GM23338 (cell line): ENCODE measurements around the gene TAOK3. TPM values are rescaled to one million over a fixed set of nuclear protein-coding genes. Genes with fewer than 3 reads are reported as not detected.

Experiments used
- ATAC-seq: fragments of 200-7000 bp; cut with Tn5 transposase; 3 replicates; pipeline ENCODE4 v1.9.1; 2020
- DNase-seq: peaks from one replicate; pipeline ENCODE4 v3.0.0-alpha.2; 2015; ENCODE audit warnings: low spot score
- H2AFZ ChIP-seq: fragments of 200-600 bp; sonication (generic); 2 replicates; pipeline ENCODE4 v1.8.0; 2016; ENCODE audit warnings: antibody characterized with exemption, mild to moderate bottlenecking, moderate library complexity
- H3F3A ChIP-seq: fragments of 200-600 bp; sonication (generic); replicated peaks from 2 replicates; pipeline ENCODE4 v1.8.0; 2017; ENCODE audit warnings: antibody characterized with exemption, mixed run types, low read depth
- H3K27ac ChIP-seq: fragments of 200-600 bp; sonication (generic); 2 replicates; pipeline ENCODE4 v1.6.1; 2016; ENCODE audit warnings: low read depth
- H3K27me3 ChIP-seq: fragments of 200-600 bp; sonication (generic); 2 replicates; pipeline ENCODE4 v1.8.0; 2016; ENCODE audit warnings: mild to moderate bottlenecking, mixed run types, moderate library complexity; ENCODE audit not compliant: insufficient read depth
- H3K36me3 ChIP-seq: fragments of 200-600 bp; sonication (generic); 2 replicates; pipeline ENCODE4 v1.8.0; 2016; ENCODE audit warnings: mild to moderate bottlenecking; ENCODE audit not compliant: insufficient read depth
- H3K4me1 ChIP-seq: fragments of 200-600 bp; sonication (generic); 2 replicates; pipeline ENCODE4 v1.8.0; 2016; ENCODE audit warnings: mild to moderate bottlenecking, moderate library complexity; ENCODE audit not compliant: insufficient read depth
- H3K4me2 ChIP-seq: fragments of 200-600 bp; sonication (generic); 2 replicates; pipeline ENCODE4 v1.7.1; 2017; ENCODE audit warnings: mixed run types
- H3K4me3 ChIP-seq: fragments of 200-600 bp; sonication (generic); 2 replicates; pipeline ENCODE4 v1.6.1; 2016; ENCODE audit warnings: mixed run types
- H3K79me2 ChIP-seq: fragments of 200-600 bp; sonication (generic); replicated peaks from 2 replicates; pipeline ENCODE4 v1.8.0; 2017; ENCODE audit warnings: mild to moderate bottlenecking; ENCODE audit not compliant: insufficient read depth
- H3K9me2 ChIP-seq: fragments of 200-600 bp; sonication (generic); 2 replicates; pipeline ENCODE4 v1.8.0; 2017; ENCODE audit not compliant: insufficient read depth
- H4K20me1 ChIP-seq: fragments of 200-600 bp; sonication (generic); replicated peaks from 2 replicates; pipeline ENCODE4 v1.8.0; 2017; ENCODE audit warnings: mild to moderate bottlenecking; ENCODE audit not compliant: insufficient read depth
- H3K27ac Mint-ChIP-seq: 2 replicates; pipeline ENCODE4 v1.8.0; 2020; ENCODE audit warnings: inconsistent platforms, mild to moderate bottlenecking, moderate library complexity, mixed read lengths
- H3K27me3 Mint-ChIP-seq: 3 replicates; pipeline ENCODE4 v1.8.0; 2022; ENCODE audit warnings: low read depth, mild to moderate bottlenecking, moderate library complexity, mixed read lengths, inconsistent platforms; ENCODE audit not compliant: insufficient read depth, poor library complexity
- H3K36me3 Mint-ChIP-seq: 3 replicates; pipeline ENCODE4 v1.8.0; 2021; ENCODE audit warnings: low read depth, mild to moderate bottlenecking, inconsistent platforms, moderate library complexity, mixed read lengths
- H3K4me1 Mint-ChIP-seq: 3 replicates; pipeline ENCODE4 v1.8.0; 2020; ENCODE audit warnings: mild to moderate bottlenecking, inconsistent platforms, mixed read lengths
- H3K4me3 Mint-ChIP-seq: 3 replicates; pipeline ENCODE4 v1.8.0; 2021; ENCODE audit warnings: moderate library complexity, mild to moderate bottlenecking, inconsistent platforms, mixed read lengths
- H3K9me3 Mint-ChIP-seq: 3 replicates; pipeline ENCODE4 v1.8.0; 2020; ENCODE audit warnings: moderate library complexity, mild to moderate bottlenecking, inconsistent platforms, mixed read lengths
- CREB1 ChIP-seq: fragments of 250-450 bp; sonication (Bioruptor Pico); IDR thresholded peaks from 2 replicates; pipeline ENCODE4 v1.5.0; 2020; ENCODE audit warnings: low read depth, mild to moderate bottlenecking, moderate library complexity
- JUNB ChIP-seq: IDR thresholded peaks from one replicate; pipeline ENCODE4 v1.6.1; 2016; ENCODE audit warnings: antibody characterized with exemption; ENCODE audit not compliant: unreplicated experiment
- NANOG ChIP-seq: IDR thresholded peaks from 2 replicates; pipeline ENCODE4 v1.6.1; 2016; ENCODE audit warnings: antibody characterized with exemption, borderline replicate concordance
- POLR2AphosphoS5 ChIP-seq: IDR thresholded peaks from 2 replicates; pipeline ENCODE4 v1.6.1; 2016; ENCODE audit warnings: antibody characterized with exemption, low read depth
- polyA plus RNA-seq: library from polyadenylated mRNA; unstranded; fragments of >200 nt; fragmentation: Nextera tagmentation; extraction: Ambion mirVana; gene quantifications from 2 replicates; pipeline ENCODE4 v1.2.1, GENCODE V29; 2016
- total RNA-seq: library from RNA; depleted of rRNA; stranded (reverse); fragments of >200 nt; shearing (Covaris generic); gene quantifications from 2 replicates; pipeline ENCODE4 v1.2.3, GENCODE V29; 2014
- TF ChIP-seq, protein P1 (sequence below), 2 experiments: fragments of 200-600 bp in 1 of 2; sonication (generic) in 1 of 2; conservative IDR thresholded peaks; 2 replicates each; pipeline versions ENCODE4 v1.5.1 to v1.6.1; 2016 to 2017; ENCODE audit warnings: antibody characterized with exemption in 2 of 2, low read depth in 2 of 2, mild to moderate bottlenecking in 2 of 2, moderate library complexity in 1 of 2
- TF ChIP-seq, protein P2 (sequence below): IDR thresholded peaks from one replicate; pipeline ENCODE4 v1.6.1; 2018; ENCODE audit warnings: antibody characterized with exemption; ENCODE audit not compliant: unreplicated experiment
- TF ChIP-seq, protein P3 (sequence below): fragments of 250-450 bp; sonication (Bioruptor Pico); IDR thresholded peaks from 2 replicates; pipeline ENCODE4 v1.5.0; 2020; ENCODE audit warnings: mild to moderate bottlenecking, moderate library complexity

The TAOK3 gene
- total and polyA plus RNA-seq, 2 experiments from 2014 or later, result 7.6 to 20.4 TPM

DNA sequence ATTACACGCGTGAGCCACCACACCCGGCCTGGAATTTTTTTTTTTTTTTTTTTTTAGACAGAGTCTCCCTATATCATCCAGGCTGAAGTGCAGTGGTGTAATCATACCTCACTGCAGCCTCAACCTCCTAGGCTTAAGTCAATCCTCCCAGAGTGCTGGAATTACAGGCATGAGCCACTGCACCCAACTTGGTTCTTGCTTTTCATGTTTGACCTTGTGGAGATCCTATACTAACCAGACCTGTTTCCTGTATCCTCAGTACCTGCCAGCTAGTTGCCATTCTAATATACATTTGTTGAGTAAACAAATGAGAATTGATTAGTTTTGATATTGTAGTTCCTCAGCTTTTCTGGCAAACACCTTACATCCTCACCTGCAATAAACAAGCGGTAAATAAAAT lies 265.7 kb downstream of the TAOK3 start:
- Histone ChIP-seq H3F3A (peaks cover 14% of the 10 kb centered on the region), H3K4me2 (peak overlapping the region; percentile 36; the same call in 1 of the 2 replicates), H3K36me3 (peaks cover under 1% of the 10 kb centered on the region; the same call in 1 of the 2 replicates), H3K27ac (peak overlapping the region; percentile 78), H2AFZ (no peak overlapping the region; the same call in 1 of the 2 replicates), H3K4me3 (no peak overlapping the region), H3K27me3 (no peaks in the 10 kb centered on the region), H4K20me1 (no peaks in the 10 kb centered on the region; the same call in 1 of the 2 replicates), H3K4me1 (peaks cover 26% of the 10 kb centered on the region), H3K9me2 (no peaks in the 10 kb centered on the region), H3K79me2 (peaks cover 28% of the 10 kb centered on the region)
- Mint-ChIP-seq H3K36me3 (peaks cover 3% of the 10 kb centered on the region; the same call in 1 of the 3 replicates), H3K4me3 (no peak overlapping the region), H3K9me3 (no peaks in the 10 kb centered on the region), H3K4me1 (peaks cover 13% of the 10 kb centered on the region), H3K27me3 (peaks cover 2% of the 10 kb centered on the region), H3K27ac (no peak overlapping the region; the same call in 1 of the 2 replicates)
- DNase-seq (no peak), ATAC-seq (no peak)
- TF ChIP-seq NANOG (no peak), POLR2AphosphoS5 (no peak), CREB1 (CRISPR knock-in tag) (no peak), JUNB (no peak)
- TF ChIP-seq, protein P1, sequence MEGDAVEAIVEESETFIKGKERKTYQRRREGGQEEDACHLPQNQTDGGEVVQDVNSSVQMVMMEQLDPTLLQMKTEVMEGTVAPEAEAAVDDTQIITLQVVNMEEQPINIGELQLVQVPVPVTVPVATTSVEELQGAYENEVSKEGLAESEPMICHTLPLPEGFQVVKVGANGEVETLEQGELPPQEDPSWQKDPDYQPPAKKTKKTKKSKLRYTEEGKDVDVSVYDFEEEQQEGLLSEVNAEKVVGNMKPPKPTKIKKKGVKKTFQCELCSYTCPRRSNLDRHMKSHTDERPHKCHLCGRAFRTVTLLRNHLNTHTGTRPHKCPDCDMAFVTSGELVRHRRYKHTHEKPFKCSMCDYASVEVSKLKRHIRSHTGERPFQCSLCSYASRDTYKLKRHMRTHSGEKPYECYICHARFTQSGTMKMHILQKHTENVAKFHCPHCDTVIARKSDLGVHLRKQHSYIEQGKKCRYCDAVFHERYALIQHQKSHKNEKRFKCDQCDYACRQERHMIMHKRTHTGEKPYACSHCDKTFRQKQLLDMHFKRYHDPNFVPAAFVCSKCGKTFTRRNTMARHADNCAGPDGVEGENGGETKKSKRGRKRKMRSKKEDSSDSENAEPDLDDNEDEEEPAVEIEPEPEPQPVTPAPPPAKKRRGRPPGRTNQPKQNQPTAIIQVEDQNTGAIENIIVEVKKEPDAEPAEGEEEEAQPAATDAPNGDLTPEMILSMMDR (conservative IDR thresholded peaks at IDR 0.05; ENCODE audit: low read depth in 2 of 2), result no peak
- TF ChIP-seq, protein P2, sequence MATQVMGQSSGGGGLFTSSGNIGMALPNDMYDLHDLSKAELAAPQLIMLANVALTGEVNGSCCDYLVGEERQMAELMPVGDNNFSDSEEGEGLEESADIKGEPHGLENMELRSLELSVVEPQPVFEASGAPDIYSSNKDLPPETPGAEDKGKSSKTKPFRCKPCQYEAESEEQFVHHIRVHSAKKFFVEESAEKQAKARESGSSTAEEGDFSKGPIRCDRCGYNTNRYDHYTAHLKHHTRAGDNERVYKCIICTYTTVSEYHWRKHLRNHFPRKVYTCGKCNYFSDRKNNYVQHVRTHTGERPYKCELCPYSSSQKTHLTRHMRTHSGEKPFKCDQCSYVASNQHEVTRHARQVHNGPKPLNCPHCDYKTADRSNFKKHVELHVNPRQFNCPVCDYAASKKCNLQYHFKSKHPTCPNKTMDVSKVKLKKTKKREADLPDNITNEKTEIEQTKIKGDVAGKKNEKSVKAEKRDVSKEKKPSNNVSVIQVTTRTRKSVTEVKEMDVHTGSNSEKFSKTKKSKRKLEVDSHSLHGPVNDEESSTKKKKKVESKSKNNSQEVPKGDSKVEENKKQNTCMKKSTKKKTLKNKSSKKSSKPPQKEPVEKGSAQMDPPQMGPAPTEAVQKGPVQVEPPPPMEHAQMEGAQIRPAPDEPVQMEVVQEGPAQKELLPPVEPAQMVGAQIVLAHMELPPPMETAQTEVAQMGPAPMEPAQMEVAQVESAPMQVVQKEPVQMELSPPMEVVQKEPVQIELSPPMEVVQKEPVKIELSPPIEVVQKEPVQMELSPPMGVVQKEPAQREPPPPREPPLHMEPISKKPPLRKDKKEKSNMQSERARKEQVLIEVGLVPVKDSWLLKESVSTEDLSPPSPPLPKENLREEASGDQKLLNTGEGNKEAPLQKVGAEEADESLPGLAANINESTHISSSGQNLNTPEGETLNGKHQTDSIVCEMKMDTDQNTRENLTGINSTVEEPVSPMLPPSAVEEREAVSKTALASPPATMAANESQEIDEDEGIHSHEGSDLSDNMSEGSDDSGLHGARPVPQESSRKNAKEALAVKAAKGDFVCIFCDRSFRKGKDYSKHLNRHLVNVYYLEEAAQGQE, result no peak

DNA sequence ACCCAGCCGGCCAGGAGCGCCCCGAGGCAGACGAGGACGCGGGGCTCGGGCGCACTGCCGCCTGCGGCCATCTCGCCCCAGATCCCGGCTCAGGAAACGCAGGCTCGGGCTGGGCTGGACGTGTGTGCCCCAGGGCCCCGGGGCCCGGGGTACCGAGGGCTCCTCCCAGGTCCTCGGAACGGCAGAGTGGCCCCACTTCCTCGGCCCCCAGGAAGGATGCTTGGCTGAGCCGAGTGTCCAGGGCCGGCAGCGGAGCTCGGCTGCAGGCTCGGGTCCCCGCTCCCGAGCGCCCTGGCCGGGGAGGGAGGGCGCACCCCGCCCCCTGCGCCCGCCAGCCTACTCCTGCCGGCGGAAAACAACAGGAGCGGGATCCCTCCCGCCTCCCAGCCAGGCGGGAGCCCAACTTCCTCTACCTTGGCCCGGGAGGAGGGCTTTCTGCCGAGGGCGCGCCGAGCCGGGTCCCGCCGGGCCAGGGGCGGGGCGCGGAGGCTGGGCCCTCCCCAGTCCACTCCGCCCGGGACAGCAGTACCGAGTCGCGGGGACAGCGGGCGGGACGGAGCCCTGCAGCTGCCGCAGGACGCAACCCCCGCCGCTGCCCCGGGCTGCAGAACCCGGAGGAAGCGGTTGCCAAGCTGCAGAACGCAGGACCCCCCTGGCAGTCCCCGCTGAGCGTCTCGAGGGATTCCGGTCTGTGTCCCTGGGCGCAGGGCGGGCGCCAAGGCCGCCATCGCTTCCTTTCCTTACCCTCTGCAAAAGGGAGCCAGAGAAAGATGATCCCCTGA lies 268.9 kb downstream of the TAOK3 start, which contains the start of gene VSIG10:
TSS of gene VSIG10 (minus strand) at position 411 of the 782 bp plus-strand sequence. CDS start at position 71, 340 bp downstream.
- Mint-ChIP-seq H3K27ac (peak within 1 kb of the TSS; percentile 92), H3K4me1 (peaks cover 19% of the 10 kb centered on the region), H3K9me3 (no peaks in the 10 kb centered on the region), H3K4me3 (peak within 1 kb of the TSS; percentile 96), H3K27me3 (no peaks in the 10 kb centered on the region), H3K36me3 (peaks cover 21% of the 10 kb centered on the region)
- H4K20me1 ChIP-seq, result no peaks in the 10 kb centered on the region; the same call in none of the 2 replicates
- no peaks in the 10 kb centered on the region for H3K9me2 ChIP-seq
- peaks cover 14% of the 10 kb centered on the region for H3F3A ChIP-seq
- peaks cover 15% of the 10 kb centered on the region for H3K36me3 ChIP-seq
- DNase-seq (peak; percentile 85), ATAC-seq (peak; percentile 82)
- H3K79me2 ChIP-seq, result peaks cover 60% of the 10 kb centered on the region
- peak within 1 kb of the TSS; percentile 93 for H3K4me3 ChIP-seq
- no peaks in the 10 kb centered on the region for H3K27me3 ChIP-seq
- H2AFZ ChIP-seq, result peak within 1 kb of the TSS; percentile 67; the same call in 1 of the 2 replicates
- H3K27ac ChIP-seq, result peak within 1 kb of the TSS; percentile 95
- peaks cover 31% of the 10 kb centered on the region for H3K4me1 ChIP-seq
- H3K4me2 ChIP-seq, result peak within 1 kb of the TSS; percentile 98
- TF ChIP-seq NANOG (no peak), POLR2AphosphoS5 (peak; percentile 72)
- TF ChIP-seq, protein P3, sequence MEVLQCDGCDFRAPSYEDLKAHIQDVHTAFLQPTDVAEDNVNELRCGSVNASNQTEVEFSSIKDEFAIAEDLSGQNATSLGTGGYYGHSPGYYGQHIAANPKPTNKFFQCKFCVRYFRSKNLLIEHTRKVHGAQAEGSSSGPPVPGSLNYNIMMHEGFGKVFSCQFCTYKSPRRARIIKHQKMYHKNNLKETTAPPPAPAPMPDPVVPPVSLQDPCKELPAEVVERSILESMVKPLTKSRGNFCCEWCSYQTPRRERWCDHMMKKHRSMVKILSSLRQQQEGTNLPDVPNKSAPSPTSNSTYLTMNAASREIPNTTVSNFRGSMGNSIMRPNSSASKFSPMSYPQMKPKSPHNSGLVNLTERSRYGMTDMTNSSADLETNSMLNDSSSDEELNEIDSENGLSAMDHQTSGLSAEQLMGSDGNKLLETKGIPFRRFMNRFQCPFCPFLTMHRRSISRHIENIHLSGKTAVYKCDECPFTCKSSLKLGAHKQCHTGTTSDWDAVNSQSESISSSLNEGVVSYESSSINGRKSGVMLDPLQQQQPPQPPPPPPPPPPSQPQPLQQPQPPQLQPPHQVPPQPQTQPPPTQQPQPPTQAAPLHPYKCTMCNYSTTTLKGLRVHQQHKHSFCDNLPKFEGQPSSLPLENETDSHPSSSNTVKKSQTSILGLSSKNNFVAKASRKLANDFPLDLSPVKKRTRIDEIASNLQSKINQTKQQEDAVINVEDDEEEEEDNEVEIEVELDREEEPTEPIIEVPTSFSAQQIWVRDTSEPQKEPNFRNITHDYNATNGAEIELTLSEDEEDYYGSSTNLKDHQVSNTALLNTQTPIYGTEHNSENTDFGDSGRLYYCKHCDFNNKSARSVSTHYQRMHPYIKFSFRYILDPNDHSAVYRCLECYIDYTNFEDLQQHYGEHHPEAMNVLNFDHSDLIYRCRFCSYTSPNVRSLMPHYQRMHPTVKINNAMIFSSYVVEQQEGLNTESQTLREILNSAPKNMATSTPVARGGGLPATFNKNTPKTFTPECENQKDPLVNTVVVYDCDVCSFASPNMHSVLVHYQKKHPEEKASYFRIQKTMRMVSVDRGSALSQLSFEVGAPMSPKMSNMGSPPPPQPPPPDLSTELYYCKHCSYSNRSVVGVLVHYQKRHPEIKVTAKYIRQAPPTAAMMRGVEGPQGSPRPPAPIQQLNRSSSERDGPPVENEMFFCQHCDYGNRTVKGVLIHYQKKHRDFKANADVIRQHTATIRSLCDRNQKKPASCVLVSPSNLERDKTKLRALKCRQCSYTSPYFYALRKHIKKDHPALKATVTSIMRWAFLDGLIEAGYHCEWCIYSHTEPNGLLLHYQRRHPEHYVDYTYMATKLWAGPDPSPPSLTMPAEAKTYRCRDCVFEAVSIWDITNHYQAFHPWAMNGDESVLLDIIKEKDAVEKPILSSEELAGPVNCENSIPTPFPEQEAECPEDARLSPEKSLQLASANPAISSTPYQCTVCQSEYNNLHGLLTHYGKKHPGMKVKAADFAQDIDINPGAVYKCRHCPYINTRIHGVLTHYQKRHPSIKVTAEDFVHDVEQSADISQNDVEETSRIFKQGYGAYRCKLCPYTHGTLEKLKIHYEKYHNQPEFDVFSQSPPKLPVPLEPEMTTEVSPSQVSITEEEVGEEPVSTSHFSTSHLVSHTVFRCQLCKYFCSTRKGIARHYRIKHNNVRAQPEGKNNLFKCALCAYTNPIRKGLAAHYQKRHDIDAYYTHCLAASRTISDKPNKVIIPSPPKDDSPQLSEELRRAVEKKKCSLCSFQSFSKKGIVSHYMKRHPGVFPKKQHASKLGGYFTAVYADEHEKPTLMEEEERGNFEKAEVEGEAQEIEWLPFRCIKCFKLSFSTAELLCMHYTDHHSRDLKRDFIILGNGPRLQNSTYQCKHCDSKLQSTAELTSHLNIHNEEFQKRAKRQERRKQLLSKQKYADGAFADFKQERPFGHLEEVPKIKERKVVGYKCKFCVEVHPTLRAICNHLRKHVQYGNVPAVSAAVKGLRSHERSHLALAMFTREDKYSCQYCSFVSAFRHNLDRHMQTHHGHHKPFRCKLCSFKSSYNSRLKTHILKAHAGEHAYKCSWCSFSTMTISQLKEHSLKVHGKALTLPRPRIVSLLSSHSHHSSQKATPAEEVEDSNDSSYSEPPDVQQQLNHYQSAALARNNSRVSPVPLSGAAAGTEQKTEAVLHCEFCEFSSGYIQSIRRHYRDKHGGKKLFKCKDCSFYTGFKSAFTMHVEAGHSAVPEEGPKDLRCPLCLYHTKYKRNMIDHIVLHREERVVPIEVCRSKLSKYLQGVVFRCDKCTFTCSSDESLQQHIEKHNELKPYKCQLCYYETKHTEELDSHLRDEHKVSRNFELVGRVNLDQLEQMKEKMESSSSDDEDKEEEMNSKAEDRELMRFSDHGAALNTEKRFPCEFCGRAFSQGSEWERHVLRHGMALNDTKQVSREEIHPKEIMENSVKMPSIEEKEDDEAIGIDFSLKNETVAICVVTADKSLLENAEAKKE (CRISPR knock-in tag), result no peak
